OCI-LY1 (cell line): Measurements from ENCODE around the gene RPH3AL.
"Not testable (repeated sequence)": the region's sequence is repeated elsewhere in the genome, so short reads cannot be mapped to it uniquely, and the experiment has no call there.

Experiments used
- H2AFZ ChIP-seq: fragments of 200-600 bp; sonication (generic), shearing (Covaris generic); 2 replicates; pipeline ENCODE4 v1.6.0; 2014; ENCODE audit warnings: antibody characterized with exemption, mild to moderate bottlenecking, low read length
- H3F3A ChIP-seq: fragments of 200-600 bp; sonication (generic), shearing (Covaris generic); 2 replicates; pipeline ENCODE4 v1.6.0; 2014; ENCODE audit warnings: mild to moderate bottlenecking, antibody characterized with exemption, low read length, moderate library complexity; ENCODE audit not compliant: insufficient read depth
- H3K27ac ChIP-seq: fragments of 200-600 bp; sonication (generic); 2 replicates; pipeline ENCODE4 v1.5.1; 2014; ENCODE audit warnings: low read length, mixed run types, mild to moderate bottlenecking, low read depth; ENCODE audit not compliant: poor library complexity, severe bottlenecking
- H3K27me3 ChIP-seq: fragments of 200-600 bp; sonication (generic); 2 replicates; pipeline ENCODE4 v1.6.0; 2014; ENCODE audit warnings: antibody characterized with exemption, mild to moderate bottlenecking, low read length, moderate library complexity; ENCODE audit not compliant: insufficient read depth
- H3K36me3 ChIP-seq: fragments of 200-600 bp; sonication (generic); 2 replicates; pipeline ENCODE4 v1.6.1; 2014; ENCODE audit warnings: mild to moderate bottlenecking, antibody characterized with exemption, low read length, moderate library complexity, mixed read lengths; ENCODE audit not compliant: insufficient read depth
- H3K4me1 ChIP-seq: fragments of 200-600 bp; sonication (generic); 2 replicates; pipeline ENCODE4 v1.5.1; 2014; ENCODE audit warnings: mild to moderate bottlenecking, low read length, moderate library complexity; ENCODE audit not compliant: insufficient read depth, severe bottlenecking
- H3K4me2 ChIP-seq: fragments of 200-600 bp; sonication (generic), shearing (Covaris generic); 2 replicates; pipeline ENCODE4 v1.6.1; 2014; ENCODE audit warnings: low read length
- H3K4me3 ChIP-seq: fragments of 200-600 bp; sonication (generic); 2 replicates; pipeline ENCODE4 v1.5.1; 2014; ENCODE audit warnings: low read length, low read depth, mild to moderate bottlenecking, mixed read lengths; ENCODE audit not compliant: poor library complexity, severe bottlenecking
- H3K79me2 ChIP-seq: fragments of 200-600 bp; shearing (Covaris generic); 2 replicates; pipeline ENCODE4 v1.6.1; 2016; ENCODE audit warnings: mixed run types, low read length, mixed read lengths; ENCODE audit not compliant: insufficient read depth
- H3K9ac ChIP-seq: fragments of 200-600 bp; sonication (generic), shearing (Covaris generic); 2 replicates; pipeline ENCODE4 v1.6.1; 2014; ENCODE audit warnings: mild to moderate bottlenecking, low read length, mixed read lengths
- H3K9me2 ChIP-seq: fragments of 200-600 bp; sonication (generic), shearing (Covaris generic); 2 replicates; pipeline ENCODE4 v1.6.1; 2014; ENCODE audit warnings: low read depth, mild to moderate bottlenecking, low read length, mixed read lengths
- H3K9me3 ChIP-seq: fragments of 200-600 bp; shearing (Covaris generic); 2 replicates; pipeline ENCODE4 v1.6.1; 2014; ENCODE audit warnings: low read length, mixed read lengths
- H4K20me1 ChIP-seq: fragments of 200-600 bp; sonication (generic), shearing (Covaris generic); 2 replicates; pipeline ENCODE4 v1.6.0; 2016; ENCODE audit warnings: mild to moderate bottlenecking, low read length; ENCODE audit not compliant: insufficient read depth
- CTCF ChIP-seq: fragments of 200-600 bp; sonication (generic), shearing (Covaris generic); IDR thresholded peaks from 2 replicates; pipeline ENCODE4 v1.5.1; 2017; ENCODE audit warnings: mild to moderate bottlenecking, antibody characterized with exemption, low read length, moderate library complexity, mixed read lengths
- EZH2 ChIP-seq: fragments of 200-600 bp; sonication (generic), shearing (Covaris generic); IDR thresholded peaks from 2 replicates; pipeline ENCODE4 v1.8.0; 2017; ENCODE audit warnings: borderline replicate concordance, mixed run types, mild to moderate bottlenecking, antibody characterized with exemption, low read length, moderate library complexity, mixed read lengths

RPH3AL gene

GRCh38 chr17:208429-208828 is 144.2 kb downstream of the RPH3AL start:
- Histone ChIP-seq H3K9me2 (no peaks in the 10 kb centered on the region), H3K79me2 (no peaks in the 10 kb centered on the region), H3F3A (no peaks in the 10 kb centered on the region), H3K4me3 (no peak overlapping the region), H3K9me3 (no peaks in the 10 kb centered on the region), H3K9ac (no peak overlapping the region), H3K27me3 (no peaks in the 10 kb centered on the region), H3K27ac (no peak overlapping the region), H2AFZ (no peak overlapping the region), H4K20me1 (no peaks in the 10 kb centered on the region), H3K4me2 (no peak overlapping the region), H3K4me1 (no peaks in the 10 kb centered on the region), H3K36me3 (no peaks in the 10 kb centered on the region; the same call in 1 of the 2 replicates)
- TF ChIP-seq EZH2 (no peak), CTCF (no peak)

GRCh38 chr17:207775-208174 is 144.8 kb downstream of the RPH3AL start:
- Histone ChIP-seq H3K4me1 (no peaks in the 10 kb centered on the region), H3K4me2 (no peak overlapping the region), H4K20me1 (no peaks in the 10 kb centered on the region), H3K4me3 (no peak overlapping the region), H3K27me3 (no peaks in the 10 kb centered on the region), H3K27ac (no peak overlapping the region), H2AFZ (no peak overlapping the region), H3F3A (no peaks in the 10 kb centered on the region), H3K9me3 (no peaks in the 10 kb centered on the region), H3K36me3 (no peaks in the 10 kb centered on the region; the same call in 1 of the 2 replicates), H3K79me2 (no peaks in the 10 kb centered on the region), H3K9ac (no peak overlapping the region), H3K9me2 (no peaks in the 10 kb centered on the region)
- TF ChIP-seq EZH2, result no peak
- no peak for TF ChIP-seq CTCF

DNA sequence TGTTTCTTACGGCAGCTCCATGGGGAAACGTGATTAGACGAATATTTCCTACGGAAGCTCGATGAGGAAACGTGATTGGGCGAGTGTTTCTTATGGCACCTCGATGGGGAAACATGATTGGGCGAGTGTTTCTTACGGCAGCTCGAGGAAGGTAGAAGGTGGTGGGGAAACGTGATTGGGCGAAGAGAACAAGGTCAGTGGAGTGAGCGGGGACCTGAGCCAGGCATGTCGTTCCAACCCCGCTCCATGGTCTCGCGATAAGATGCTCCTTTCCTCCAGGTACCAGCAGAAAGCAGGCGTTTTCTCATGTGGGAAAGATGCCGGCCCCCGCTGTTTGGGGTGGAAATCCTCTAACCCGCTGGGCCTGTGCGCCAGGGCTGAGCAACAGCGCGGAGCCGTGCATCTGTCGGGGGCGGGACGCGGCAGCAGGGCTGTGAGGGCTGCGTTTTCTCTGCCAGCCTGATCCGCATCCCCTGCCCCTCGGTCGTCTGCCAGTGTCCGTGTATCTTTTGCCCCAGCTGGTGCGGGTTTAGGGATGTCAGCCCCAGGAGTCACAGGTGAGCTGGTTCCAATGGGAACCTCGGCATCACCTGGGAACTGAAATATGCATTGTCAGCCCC is 145.6 kb downstream of the RPH3AL start:
- H4K20me1 ChIP-seq, result no peaks in the 10 kb centered on the region
- H3K4me1 ChIP-seq, result no peaks in the 10 kb centered on the region
- H3K36me3 ChIP-seq, result no peaks in the 10 kb centered on the region; the same call in 1 of the 2 replicates
- no peaks in the 10 kb centered on the region for H3K9me2 ChIP-seq
- H3K9ac ChIP-seq, result no peak overlapping the region
- no peak overlapping the region for H2AFZ ChIP-seq
- TF ChIP-seq EZH2 (no peak), CTCF (no peak)
- H3F3A ChIP-seq, result no peaks in the 10 kb centered on the region
- H3K9me3 ChIP-seq, result no peaks in the 10 kb centered on the region
- no peaks in the 10 kb centered on the region for H3K79me2 ChIP-seq
- H3K27me3 ChIP-seq, result no peaks in the 10 kb centered on the region
- H3K4me2 ChIP-seq, result no peak overlapping the region
- H3K4me3 ChIP-seq, result no peak overlapping the region
- no peak overlapping the region for H3K27ac ChIP-seq

DNA sequence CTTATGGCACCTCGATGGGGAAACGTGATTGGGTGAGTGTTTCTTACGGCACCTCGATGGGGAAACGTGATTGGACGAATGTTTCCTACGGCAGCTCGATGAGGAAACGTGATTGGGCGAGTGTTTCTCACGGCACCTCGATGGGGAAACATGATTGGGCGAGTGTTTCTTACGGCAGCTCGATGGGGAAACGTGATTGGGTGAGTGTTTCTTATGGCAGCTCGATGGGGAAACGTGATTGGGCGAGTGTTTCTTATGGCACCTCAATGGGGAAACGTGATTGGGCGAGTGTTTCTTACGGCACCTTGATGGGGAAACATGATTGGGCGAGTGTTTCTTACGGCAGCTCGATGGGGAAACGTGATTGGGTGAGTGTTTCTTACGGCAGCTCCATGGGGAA is 146.1 kb downstream of the RPH3AL start:
- not testable (repeated sequence) for H3K9me2 ChIP-seq, H3K36me3 ChIP-seq, H4K20me1 ChIP-seq, H3K9ac ChIP-seq, H3K27ac ChIP-seq, H3K79me2 ChIP-seq, H3K9me3 ChIP-seq, H3K4me1 ChIP-seq, H3K27me3 ChIP-seq, H2AFZ ChIP-seq, H3K4me3 ChIP-seq, H3K4me2 ChIP-seq, H3F3A ChIP-seq
